Measurements from ENCODE around the gene TICRR. TPM values are rescaled to one million over a fixed set of nuclear protein-coding genes. Genes with fewer than 3 reads are reported as not detected.

The TICRR gene
- total and polyA plus RNA-seq, 2 experiments from 2014 or later: 0.91 to 2.3 TPM

GRCh38 chr15:89613031-89613430 lies 37.8 kb downstream of the TICRR start:
- Histone ChIP-seq H3K27ac (no peak overlapping the region), H3K9me2 (replicated peaks; ENCODE audit: insufficient read depth) (no peaks in the 10 kb centered on the region), H3K4me3 (no peak overlapping the region), H3K79me2 (no peaks in the 10 kb centered on the region), H3K4me2 (no peak overlapping the region), H4K20me1 (ENCODE audit: insufficient read depth, poor library complexity, severe bottlenecking) (no peaks in the 10 kb centered on the region), H3K36me3 (replicated peaks; ENCODE audit: insufficient read depth, low read depth) (no peaks in the 10 kb centered on the region), H3K9me3 (ENCODE audit: low read depth) (peaks cover 10% of the 10 kb centered on the region), H3K4me1 (ENCODE audit: insufficient read depth) (no peaks in the 10 kb centered on the region), H3K27me3 (no peaks in the 10 kb centered on the region), H2AFZ (no peak overlapping the region)
- WGBS (ENCODE audit: low lambda C conversion rate, missing lambda C conversion rate): 97% methylated on average over 2 of the region's 2 CpGs
- DNase-seq (ENCODE audit: low spot score): no peak
- TF ChIP-seq EZH2phosphoT487 (IDR thresholded peaks at IDR 0.05; ENCODE audit: low read depth, severe bottlenecking, unreplicated experiment): no peak
- TF ChIP-seq EZH2 (IDR thresholded peaks at IDR 0.05; ENCODE audit: borderline replicate concordance): no peak
- TF ChIP-seq, protein P1, sequence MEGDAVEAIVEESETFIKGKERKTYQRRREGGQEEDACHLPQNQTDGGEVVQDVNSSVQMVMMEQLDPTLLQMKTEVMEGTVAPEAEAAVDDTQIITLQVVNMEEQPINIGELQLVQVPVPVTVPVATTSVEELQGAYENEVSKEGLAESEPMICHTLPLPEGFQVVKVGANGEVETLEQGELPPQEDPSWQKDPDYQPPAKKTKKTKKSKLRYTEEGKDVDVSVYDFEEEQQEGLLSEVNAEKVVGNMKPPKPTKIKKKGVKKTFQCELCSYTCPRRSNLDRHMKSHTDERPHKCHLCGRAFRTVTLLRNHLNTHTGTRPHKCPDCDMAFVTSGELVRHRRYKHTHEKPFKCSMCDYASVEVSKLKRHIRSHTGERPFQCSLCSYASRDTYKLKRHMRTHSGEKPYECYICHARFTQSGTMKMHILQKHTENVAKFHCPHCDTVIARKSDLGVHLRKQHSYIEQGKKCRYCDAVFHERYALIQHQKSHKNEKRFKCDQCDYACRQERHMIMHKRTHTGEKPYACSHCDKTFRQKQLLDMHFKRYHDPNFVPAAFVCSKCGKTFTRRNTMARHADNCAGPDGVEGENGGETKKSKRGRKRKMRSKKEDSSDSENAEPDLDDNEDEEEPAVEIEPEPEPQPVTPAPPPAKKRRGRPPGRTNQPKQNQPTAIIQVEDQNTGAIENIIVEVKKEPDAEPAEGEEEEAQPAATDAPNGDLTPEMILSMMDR (IDR thresholded peaks at IDR 0.05; ENCODE audit: poor library complexity): no peak

DNA sequence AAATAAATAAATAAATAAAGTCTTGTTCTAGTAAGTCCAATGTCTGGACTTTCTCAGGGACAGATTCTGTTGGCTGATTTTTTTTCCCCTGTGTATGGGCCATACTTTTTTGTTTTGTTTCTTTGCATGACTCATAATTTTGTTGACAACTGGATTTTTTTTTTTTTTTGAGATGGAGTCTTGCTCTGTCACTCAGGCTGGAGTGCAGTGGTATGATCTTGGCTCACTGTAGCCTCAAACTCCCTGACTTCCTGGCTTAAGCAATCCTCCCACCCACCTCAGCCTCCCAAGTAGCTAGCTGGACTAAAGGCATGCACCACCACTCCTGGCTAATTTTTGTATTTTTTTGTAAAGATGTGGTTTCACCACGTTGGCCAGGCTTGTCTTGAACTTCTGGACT lies 38.9 kb downstream of the TICRR start:
- WGBS (ENCODE audit: low lambda C conversion rate, missing lambda C conversion rate): 97% methylated on average over 1 of the region's 1 CpG
- H3K4me2 ChIP-seq: no peak overlapping the region
- no peak overlapping the region for H3K27ac ChIP-seq
- no peaks in the 10 kb centered on the region for H3K79me2 ChIP-seq
- H3K27me3 ChIP-seq: no peaks in the 10 kb centered on the region
- H4K20me1 ChIP-seq (ENCODE audit: insufficient read depth, poor library complexity, severe bottlenecking): no peaks in the 10 kb centered on the region
- H3K4me3 ChIP-seq: no peak overlapping the region
- H3K9me2 ChIP-seq (replicated peaks; ENCODE audit: insufficient read depth): no peaks in the 10 kb centered on the region
- DNase-seq (ENCODE audit: low spot score): no peak
- TF ChIP-seq, protein P1 (IDR thresholded peaks at IDR 0.05; ENCODE audit: poor library complexity): no peak
- TF ChIP-seq EZH2phosphoT487 (IDR thresholded peaks at IDR 0.05; ENCODE audit: low read depth, severe bottlenecking, unreplicated experiment) (no peak), EZH2 (IDR thresholded peaks at IDR 0.05; ENCODE audit: borderline replicate concordance) (no peak)
- H3K4me1 ChIP-seq (ENCODE audit: insufficient read depth): no peaks in the 10 kb centered on the region
- no peaks in the 10 kb centered on the region for H3K36me3 ChIP-seq (replicated peaks; ENCODE audit: insufficient read depth, low read depth)
- H3K9me3 ChIP-seq (ENCODE audit: low read depth): peaks cover 10% of the 10 kb centered on the region
- no peak overlapping the region for H2AFZ ChIP-seq

DNA sequence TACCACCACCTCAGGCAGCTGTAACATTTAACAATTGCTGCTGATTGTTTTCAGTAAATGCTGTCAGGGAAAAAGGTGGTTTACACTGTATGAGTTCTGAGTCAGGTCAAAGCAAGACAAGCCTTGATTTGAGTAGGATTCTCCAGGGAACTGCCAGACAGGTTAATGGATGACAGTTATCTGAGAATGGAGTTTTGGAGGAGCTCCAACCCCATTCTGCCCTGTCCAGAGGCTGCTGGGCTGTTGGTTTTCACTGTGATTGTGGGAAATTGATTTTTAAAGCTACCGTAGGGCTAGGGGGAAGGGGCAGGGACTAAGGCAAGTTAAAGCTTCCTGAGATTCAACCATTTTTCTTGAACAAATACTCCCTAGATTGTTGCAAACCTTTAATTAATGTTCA lies 39.9 kb downstream of the TICRR start:
- H3K36me3 ChIP-seq (replicated peaks; ENCODE audit: insufficient read depth, low read depth): no peaks in the 10 kb centered on the region
- H4K20me1 ChIP-seq (ENCODE audit: insufficient read depth, poor library complexity, severe bottlenecking): no peaks in the 10 kb centered on the region
- 82% methylated on average over 1 of the region's 1 CpG for WGBS (ENCODE audit: low lambda C conversion rate, missing lambda C conversion rate)
- H3K27ac ChIP-seq: no peak overlapping the region
- H2AFZ ChIP-seq: no peak overlapping the region
- H3K9me3 ChIP-seq (ENCODE audit: low read depth): peaks cover 10% of the 10 kb centered on the region
- H3K27me3 ChIP-seq: no peaks in the 10 kb centered on the region
- no peaks in the 10 kb centered on the region for H3K79me2 ChIP-seq
- no peak overlapping the region for H3K4me2 ChIP-seq
- H3K4me1 ChIP-seq (ENCODE audit: insufficient read depth): no peaks in the 10 kb centered on the region
- H3K9me2 ChIP-seq (replicated peaks; ENCODE audit: insufficient read depth): no peaks in the 10 kb centered on the region
- DNase-seq (ENCODE audit: low spot score): no peak
- TF ChIP-seq EZH2 (IDR thresholded peaks at IDR 0.05; ENCODE audit: borderline replicate concordance) (no peak), EZH2phosphoT487 (IDR thresholded peaks at IDR 0.05; ENCODE audit: low read depth, severe bottlenecking, unreplicated experiment) (no peak)
- TF ChIP-seq, protein P1 (IDR thresholded peaks at IDR 0.05; ENCODE audit: poor library complexity): no peak
- no peak overlapping the region for H3K4me3 ChIP-seq

DNA sequence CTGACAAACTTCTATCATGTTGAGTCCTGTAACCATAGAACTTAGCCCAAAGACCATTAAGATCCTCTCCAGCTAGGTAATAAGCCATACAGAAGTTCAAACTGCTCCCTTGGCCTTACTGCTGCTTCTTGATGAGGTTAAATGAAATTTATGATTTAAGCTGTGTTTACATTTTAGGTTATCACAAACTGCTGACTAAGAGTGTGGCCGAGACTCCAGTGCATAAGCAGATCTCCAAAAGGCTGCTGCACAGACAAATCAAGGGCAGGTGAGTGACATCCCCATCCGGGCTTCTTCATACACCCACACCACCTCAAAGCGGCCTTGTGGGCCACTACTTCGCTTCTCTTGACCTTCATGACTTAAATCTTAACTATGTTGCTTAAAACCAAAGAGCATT lies 41.0 kb downstream of the TICRR start:
- Histone ChIP-seq H3K79me2 (no peaks in the 10 kb centered on the region), H3K27me3 (no peaks in the 10 kb centered on the region), H3K9me2 (replicated peaks; ENCODE audit: insufficient read depth) (no peaks in the 10 kb centered on the region), H3K9me3 (ENCODE audit: low read depth) (peaks cover 10% of the 10 kb centered on the region), H3K27ac (no peak overlapping the region), H4K20me1 (ENCODE audit: insufficient read depth, poor library complexity, severe bottlenecking) (no peaks in the 10 kb centered on the region), H3K4me1 (ENCODE audit: insufficient read depth) (no peaks in the 10 kb centered on the region), H3K36me3 (replicated peaks; ENCODE audit: insufficient read depth, low read depth) (no peaks in the 10 kb centered on the region), H3K4me2 (no peak overlapping the region), H2AFZ (no peak overlapping the region), H3K4me3 (no peak overlapping the region)
- WGBS (ENCODE audit: low lambda C conversion rate, missing lambda C conversion rate): 92% methylated on average over 4 of the region's 4 CpGs
- no peak for DNase-seq (ENCODE audit: low spot score)
- no peak for TF ChIP-seq EZH2phosphoT487 (IDR thresholded peaks at IDR 0.05; ENCODE audit: low read depth, severe bottlenecking, unreplicated experiment)
- no peak for TF ChIP-seq EZH2 (IDR thresholded peaks at IDR 0.05; ENCODE audit: borderline replicate concordance)
- TF ChIP-seq, protein P1 (IDR thresholded peaks at IDR 0.05; ENCODE audit: poor library complexity): no peak

All from hepatocyte (in vitro differentiated cells).